Natural killer cell (primary cell): ENCODE measurements around the gene HTR6. TPM values are rescaled to one million over a fixed set of nuclear protein-coding genes. Genes with fewer than 3 reads are reported as not detected.

Experiments used
- ATAC-seq, 3 donors: fragments of 150-1000 bp in 2 of 3; fragments of 200-7000 bp in 1 of 3; cut with Tn5 transposase; 1 replicate in 1 of 3; 2 replicates in 2 of 3; pipeline ENCODE4 v1.10.0; 2021; ENCODE audit warnings: mild to moderate bottlenecking in 2 of 3, moderate library complexity in 2 of 3
- DNase-seq, 2 donors: peaks; one replicate each; pipeline versions ENCODE4 v3.0.0 to v3.0.0-alpha.2; 2013 to 2021; ENCODE audit warnings: mixed read lengths in 1 of 2
- H3K27ac ChIP-seq: one replicate; pipeline ENCODE4 v1.5.1; 2013; ENCODE audit warnings: mild to moderate bottlenecking, low read length
- H3K27me3 ChIP-seq: one replicate; pipeline ENCODE4 v1.6.1; 2013; ENCODE audit warnings: low read length; ENCODE audit not compliant: control insufficient read depth, insufficient read depth
- H3K36me3 ChIP-seq: one replicate; pipeline ENCODE4 v1.6.1; 2013; ENCODE audit warnings: low read length; ENCODE audit not compliant: control insufficient read depth, insufficient read depth
- H3K4me1 ChIP-seq: one replicate; pipeline ENCODE4 v1.6.1; 2013; ENCODE audit warnings: low read length; ENCODE audit not compliant: control insufficient read depth, insufficient read depth
- H3K4me3 ChIP-seq: one replicate; pipeline ENCODE4 v1.5.1; 2013; ENCODE audit warnings: low read length
- H3K9me3 ChIP-seq: one replicate; pipeline ENCODE4 v1.6.1; 2013; ENCODE audit warnings: low read length; ENCODE audit not compliant: control insufficient read depth, insufficient read depth
- H3K27ac Mint-ChIP-seq, 2 donors: one replicate each; pipeline ENCODE4 v1.8.0; 2022; ENCODE audit warnings: mild to moderate bottlenecking in 2 of 2, mixed read lengths in 2 of 2, moderate library complexity in 1 of 2
- H3K27me3 Mint-ChIP-seq, 2 donors: one replicate each; pipeline ENCODE4 v1.8.0; 2022; ENCODE audit warnings: low read depth in 2 of 2, mixed read lengths in 2 of 2
- H3K36me3 Mint-ChIP-seq: one replicate; pipeline ENCODE4 v1.8.0; 2022; ENCODE audit warnings: mixed read lengths
- H3K4me1 Mint-ChIP-seq, 2 donors: one replicate each; pipeline ENCODE4 v1.8.0; 2022; ENCODE audit warnings: mixed read lengths in 2 of 2
- H3K4me3 Mint-ChIP-seq: one replicate; pipeline ENCODE4 v1.8.0; 2022; ENCODE audit warnings: mild to moderate bottlenecking, moderate library complexity, mixed read lengths
- H3K9me3 Mint-ChIP-seq, 2 donors: one replicate each; pipeline ENCODE4 v1.8.0; 2022; ENCODE audit warnings: mixed read lengths in 2 of 2
- CTCF ChIP-seq: fragments of 200-600 bp; IDR thresholded peaks from one replicate; pipeline ENCODE4 v1.8.0; 2022; ENCODE audit warnings: antibody characterized with exemption
- WGBS: methylation state at CpG from one replicate; pipeline ENCODE4 v1.1.7; 2013; ENCODE audit warnings: missing lambda C conversion rate; ENCODE audit not compliant: insufficient coverage; 5-methylcytosine and 5-hydroxymethylcytosine counted together
- intact Hi-C: fragments of 100-400 bp; cut with micrococcal nuclease; formaldehyde crosslinking; loops from one replicate; pipeline ENCODE4 v1.14.2; 2022
- total RNA-seq, 4 donors: library from RNA; stranded (reverse); fragments of 120-200 nt in 1 of 4; gene quantifications; one replicate each; pipeline versions ENCODE4 v1.2.3 to v1.2.4, GENCODE V29; 2013 to 2022

HTR6 gene
- total RNA-seq, 3 donors from 2014 or later (not counting 1 experiment from before 2014, with no cell fraction given) = 0.18 TPM; not detected in 2

DNA sequence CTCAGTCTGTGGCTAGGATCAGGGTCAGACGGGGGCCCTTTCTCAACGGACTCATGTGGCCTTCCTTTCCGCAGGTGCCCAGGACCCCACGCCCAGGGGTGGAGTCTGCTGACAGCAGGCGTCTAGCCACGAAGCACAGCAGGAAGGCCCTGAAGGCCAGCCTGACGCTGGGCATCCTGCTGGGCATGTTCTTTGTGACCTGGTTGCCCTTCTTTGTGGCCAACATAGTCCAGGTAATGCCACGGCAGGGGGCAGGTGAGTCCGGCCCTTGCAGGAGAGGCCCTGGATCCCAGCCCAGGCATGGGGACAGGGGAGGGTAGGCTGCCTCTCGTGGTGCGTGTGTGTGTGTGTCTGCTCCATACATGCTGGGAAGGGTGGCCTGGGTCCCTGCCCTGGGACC is 13.8 kb downstream of the HTR6 start:
- Mint-ChIP-seq H3K9me3 (no peaks in the 10 kb centered on the region), H3K4me3 (no peak overlapping the region), H3K36me3 (no peaks in the 10 kb centered on the region), H3K27me3 (peaks cover 5 to 20% of the 10 kb centered on the region in 2 donors), H3K27ac (no peak overlapping the region), H3K4me1 (no peaks in the 10 kb centered on the region)
- H3K27ac ChIP-seq = no peak overlapping the region
- DNase-seq (no peak), ATAC-seq (no peak)
- intact Hi-C loops = no loop called here
- H3K27me3 ChIP-seq = no peaks in the 10 kb centered on the region
- no peaks in the 10 kb centered on the region for H3K36me3 ChIP-seq
- no peaks in the 10 kb centered on the region for H3K9me3 ChIP-seq
- no peaks in the 10 kb centered on the region for H3K4me1 ChIP-seq
- TF ChIP-seq CTCF = no peak
- H3K4me3 ChIP-seq = no peak overlapping the region
- WGBS = 82% methylated on average over 11 of the region's 11 CpGs

- no peaks in the 10 kb centered on the region for H3K4me1 Mint-ChIP-seq
- H3K27ac Mint-ChIP-seq = no peak overlapping the region
- no peaks in the 10 kb centered on the region for H3K36me3 ChIP-seq
- no peaks in the 10 kb centered on the region for H3K9me3 Mint-ChIP-seq
- H3K36me3 Mint-ChIP-seq = no peaks in the 10 kb centered on the region
- H3K27ac ChIP-seq = no peak overlapping the region
- H3K9me3 ChIP-seq = no peaks in the 10 kb centered on the region
- 95% methylated on average over 34 of the region's 34 CpGs for WGBS
- no peak overlapping the region for H3K4me3 Mint-ChIP-seq
- intact Hi-C loops = no loop called here
- peaks cover 5 to 20% of the 10 kb centered on the region in 2 donors for H3K27me3 Mint-ChIP-seq
- no peaks in the 10 kb centered on the region for H3K4me1 ChIP-seq
- no peak for ATAC-seq
- TF ChIP-seq CTCF = no peak
- H3K4me3 ChIP-seq = no peak overlapping the region
- DNase-seq = no peak
- no peaks in the 10 kb centered on the region for H3K27me3 ChIP-seq
Measured at GRCh38 chr1:19678931-19679453, 14.3 kb downstream of the HTR6 start.

GRCh38 chr1:19679691-19680090 is 15.0 kb downstream of the HTR6 start:
- no peak overlapping the region for H3K27ac Mint-ChIP-seq
- no peak for ATAC-seq

More at GRCh38 chr1:19679691-19680090, 15.0 kb downstream of the HTR6 start:
- TF ChIP-seq CTCF = no peak
- no peaks in the 10 kb centered on the region for H3K27me3 ChIP-seq
- no peaks in the 10 kb centered on the region for H3K4me1 ChIP-seq
- intact Hi-C loops = no loop called here
- Mint-ChIP-seq H3K27me3 (peaks cover 5 to 20% of the 10 kb centered on the region in 2 donors), H3K36me3 (no peaks in the 10 kb centered on the region), H3K4me1 (no peaks in the 10 kb centered on the region), H3K9me3 (no peaks in the 10 kb centered on the region), H3K4me3 (no peak overlapping the region)
- H3K27ac ChIP-seq = no peak overlapping the region
- WGBS = 94% methylated on average over 4 of the region's 4 CpGs
- DNase-seq = no peak
- no peaks in the 10 kb centered on the region for H3K36me3 ChIP-seq
- H3K9me3 ChIP-seq = no peaks in the 10 kb centered on the region
- H3K4me3 ChIP-seq = no peak overlapping the region
